Stimulated activated naive CD8-positive, alpha-beta T cell treated with anti-CD3 and anti-CD28 coated beads, Interleukin-15, amount 100 ng/mL, for 72 hours (primary cell): ENCODE results near the gene PFKL.

Source experiments
- ATAC-seq: fragments of 150-1000 bp; cut with Tn5 transposase; 2 replicates; pipeline ENCODE4 v1.10.0; 2021; ENCODE audit warnings: mild to moderate bottlenecking, moderate library complexity
- DNase-seq, 2 donors: peaks; one replicate each; pipeline ENCODE4 v3.0.0; 2021 to 2022
- H3K27ac Mint-ChIP-seq, 2 donors: one replicate each; pipeline ENCODE4 v1.8.0; 2022; ENCODE audit warnings: mild to moderate bottlenecking in 2 of 2, mixed read lengths in 2 of 2, moderate library complexity in 2 of 2
- H3K27me3 Mint-ChIP-seq: one replicate; pipeline ENCODE4 v1.8.0; 2022; ENCODE audit warnings: mixed read lengths
- H3K4me1 Mint-ChIP-seq: one replicate; pipeline ENCODE4 v1.8.0; 2022; ENCODE audit warnings: mild to moderate bottlenecking, mixed read lengths
- H3K4me3 Mint-ChIP-seq, 2 donors: one replicate each; pipeline ENCODE4 v1.8.0; 2022; ENCODE audit warnings: mild to moderate bottlenecking in 2 of 2, mixed read lengths in 2 of 2, moderate library complexity in 1 of 2
- H3K9me3 Mint-ChIP-seq, 2 donors: one replicate each; pipeline ENCODE4 v1.8.0; 2022; ENCODE audit warnings: mixed read lengths in 2 of 2

PFKL gene

DNA sequence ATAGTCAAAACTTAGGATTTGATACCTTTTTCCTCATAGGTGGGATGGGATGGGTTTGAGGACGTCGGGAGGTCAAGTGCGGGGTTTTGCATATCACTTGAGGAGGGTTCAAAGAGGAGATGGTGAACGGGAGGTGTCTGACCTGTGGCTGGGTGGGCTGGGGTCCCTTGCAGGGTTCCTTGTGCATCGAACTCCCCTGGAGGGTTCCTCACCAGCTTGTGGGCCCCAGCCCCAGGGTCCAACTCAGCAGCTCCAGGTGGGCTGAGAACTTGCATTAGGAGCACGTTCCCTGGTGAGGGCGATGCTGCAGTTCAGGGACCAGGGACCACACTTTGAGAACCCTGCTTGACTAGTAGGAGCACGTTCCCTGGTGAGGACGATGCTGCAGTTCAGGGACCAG lies 76.8 kb downstream of the PFKL start:
- Mint-ChIP-seq H3K27ac (peak overlapping the region in 1 of 2 donors; percentile 85), H3K4me1 (peaks cover 13% of the 10 kb centered on the region), H3K9me3 (peaks cover 6 to 20% of the 10 kb centered on the region in 2 donors), H3K27me3 (peaks cover 6% of the 10 kb centered on the region), H3K4me3 (no peak overlapping the region)
- ATAC-seq: no peak
- no peak for DNase-seq
